Activated T-cell treated with anti-CD3 and anti-CD28 coated beads for 24 hours (primary cell): ENCODE data around the gene KLK5.
"Not testable (repeated sequence)": the region's sequence is repeated elsewhere in the genome, so short reads cannot be mapped to it uniquely, and the experiment has no call there.

Experiments used
- DNase-seq: peaks from one replicate; pipeline ENCODE4 v3.0.0-alpha.2; 2020; ENCODE audit warnings: low read depth

KLK5 gene

DNA sequence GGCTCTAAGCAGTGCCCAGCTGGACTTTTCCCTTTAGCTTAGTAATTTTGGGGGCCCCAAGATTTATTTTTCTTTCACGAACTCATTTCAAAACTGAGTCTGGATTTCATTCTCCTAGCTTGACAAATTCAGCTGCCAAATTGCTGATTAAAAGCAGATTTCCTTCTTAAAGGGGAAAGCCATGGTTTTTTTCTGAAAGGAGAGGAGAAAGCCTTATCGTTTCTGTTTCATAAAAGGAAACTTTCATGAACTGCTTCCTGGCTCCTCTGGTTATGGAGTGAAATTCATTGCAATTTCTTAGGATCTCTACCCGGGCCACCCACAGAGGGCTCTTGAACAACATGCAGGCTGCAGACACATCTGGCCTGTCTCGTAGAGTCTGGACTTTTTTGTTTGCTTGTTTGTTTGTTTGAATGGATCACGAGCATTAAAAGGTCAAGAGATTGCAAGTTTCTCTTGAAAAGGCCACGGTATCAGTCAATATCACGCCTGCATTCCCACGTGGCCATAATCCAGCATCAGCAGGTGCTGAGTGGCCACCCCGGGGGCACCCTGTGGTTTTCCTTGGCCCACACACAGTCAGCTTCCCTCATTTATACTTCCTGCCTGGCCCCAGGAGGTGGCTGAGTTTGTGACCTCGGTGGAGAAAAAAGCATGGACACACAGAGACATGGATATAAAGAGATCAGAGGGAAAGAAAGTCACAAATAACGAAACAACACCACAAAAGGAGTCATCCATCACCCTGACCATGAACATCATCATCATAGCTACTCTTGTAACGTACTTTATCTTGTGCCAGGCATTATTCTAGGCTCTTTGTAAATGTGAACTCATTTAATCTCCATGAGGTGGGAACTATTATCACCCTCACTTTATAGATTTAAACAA lies 31.2 kb downstream of the KLK5 start:
- no peak for DNase-seq

DNA sequence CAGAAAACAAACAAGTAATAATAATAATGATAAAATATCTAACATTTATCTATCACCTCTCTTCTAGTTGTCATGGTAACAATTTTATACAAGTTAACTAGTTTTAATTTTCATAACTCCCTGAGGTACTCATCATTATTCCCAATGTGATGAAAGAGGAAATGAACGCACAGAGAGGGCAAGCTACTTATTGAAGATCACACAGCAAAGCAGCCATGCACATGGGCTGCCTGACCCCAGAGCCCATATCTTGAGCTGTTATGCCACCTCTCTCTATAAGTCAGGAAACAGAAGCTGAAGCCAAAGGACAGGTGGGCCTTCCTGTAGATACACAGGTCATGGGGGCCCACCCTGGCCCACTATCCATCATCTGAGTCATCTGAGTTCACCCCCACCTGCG lies 36.8 kb downstream of the KLK5 start:
- DNase-seq: no peak

DNA sequence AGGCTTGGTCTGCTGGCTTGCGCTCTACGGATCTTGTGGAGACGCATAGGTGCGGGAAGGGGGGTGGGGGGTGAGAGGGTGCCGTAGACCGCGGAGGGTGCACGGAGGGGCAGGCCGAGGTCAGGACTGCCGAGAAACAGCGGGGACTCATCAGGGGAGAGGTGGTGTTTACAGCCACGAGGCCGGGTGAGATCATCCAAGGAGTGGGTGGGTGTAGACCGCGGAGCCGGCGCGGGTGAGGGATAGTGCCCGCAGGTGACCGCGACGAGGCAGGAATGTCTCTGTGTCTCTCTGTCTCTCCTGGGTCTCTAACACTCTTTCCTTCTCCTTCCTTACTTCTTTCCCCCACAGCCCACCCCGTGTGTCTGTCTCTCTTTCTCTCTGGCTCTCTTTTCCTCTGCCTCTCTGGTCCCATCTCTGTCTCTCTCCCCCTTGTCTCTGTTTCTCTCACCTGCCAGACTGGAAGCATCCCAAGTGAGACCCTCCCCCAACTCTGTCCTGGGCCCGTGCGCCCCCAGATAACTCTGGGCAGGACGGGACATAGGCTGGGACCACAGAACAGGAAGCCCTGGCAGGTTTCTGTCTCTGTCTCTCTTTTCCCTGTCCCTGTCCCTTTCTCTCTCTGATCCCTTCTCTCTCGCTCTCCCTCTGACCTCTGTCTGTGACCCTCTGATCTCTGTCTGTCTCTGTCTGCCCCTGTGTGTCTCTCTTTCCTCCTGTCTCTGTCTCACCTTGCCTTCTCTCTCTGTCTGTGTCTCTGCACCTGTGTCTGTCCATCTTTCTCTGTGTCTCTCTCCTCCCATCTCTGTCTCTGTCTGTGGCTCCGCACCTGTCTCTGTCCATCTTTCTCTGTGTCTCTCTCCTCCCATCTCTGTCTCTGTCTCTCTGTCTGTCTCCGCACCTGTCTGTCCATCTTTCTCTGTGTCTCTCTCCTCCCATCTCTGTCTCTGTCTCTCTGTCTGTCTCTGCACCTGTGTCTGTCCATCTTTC lies 39.8 kb downstream of the KLK5 start:
- DNase-seq: no peak

DNA sequence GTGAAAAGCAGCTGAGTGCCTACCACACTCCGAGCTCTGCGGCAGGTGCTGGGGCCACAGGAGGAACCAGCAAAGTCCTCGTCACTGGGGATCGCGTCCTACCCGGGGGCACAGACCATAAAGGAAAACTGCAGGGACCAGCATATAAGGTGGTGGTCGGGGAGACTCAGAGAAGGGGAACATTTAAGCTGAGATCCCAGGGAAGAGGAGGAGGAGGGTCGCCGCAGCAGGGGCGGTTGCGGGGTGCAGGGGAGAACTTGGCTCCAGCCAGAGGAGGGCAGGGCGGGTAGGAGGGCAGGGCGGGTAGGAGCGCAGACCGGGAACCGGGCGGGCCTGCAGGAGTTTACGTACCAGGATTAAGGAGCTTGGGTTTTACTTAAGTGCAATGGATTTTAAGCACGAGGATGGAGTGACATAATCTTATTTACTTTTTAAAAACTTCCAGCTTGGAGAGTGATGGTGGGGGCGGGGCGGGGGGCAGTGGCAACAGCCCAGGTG lies 40.7 kb downstream of the KLK5 start:
- DNase-seq: no peak

DNA sequence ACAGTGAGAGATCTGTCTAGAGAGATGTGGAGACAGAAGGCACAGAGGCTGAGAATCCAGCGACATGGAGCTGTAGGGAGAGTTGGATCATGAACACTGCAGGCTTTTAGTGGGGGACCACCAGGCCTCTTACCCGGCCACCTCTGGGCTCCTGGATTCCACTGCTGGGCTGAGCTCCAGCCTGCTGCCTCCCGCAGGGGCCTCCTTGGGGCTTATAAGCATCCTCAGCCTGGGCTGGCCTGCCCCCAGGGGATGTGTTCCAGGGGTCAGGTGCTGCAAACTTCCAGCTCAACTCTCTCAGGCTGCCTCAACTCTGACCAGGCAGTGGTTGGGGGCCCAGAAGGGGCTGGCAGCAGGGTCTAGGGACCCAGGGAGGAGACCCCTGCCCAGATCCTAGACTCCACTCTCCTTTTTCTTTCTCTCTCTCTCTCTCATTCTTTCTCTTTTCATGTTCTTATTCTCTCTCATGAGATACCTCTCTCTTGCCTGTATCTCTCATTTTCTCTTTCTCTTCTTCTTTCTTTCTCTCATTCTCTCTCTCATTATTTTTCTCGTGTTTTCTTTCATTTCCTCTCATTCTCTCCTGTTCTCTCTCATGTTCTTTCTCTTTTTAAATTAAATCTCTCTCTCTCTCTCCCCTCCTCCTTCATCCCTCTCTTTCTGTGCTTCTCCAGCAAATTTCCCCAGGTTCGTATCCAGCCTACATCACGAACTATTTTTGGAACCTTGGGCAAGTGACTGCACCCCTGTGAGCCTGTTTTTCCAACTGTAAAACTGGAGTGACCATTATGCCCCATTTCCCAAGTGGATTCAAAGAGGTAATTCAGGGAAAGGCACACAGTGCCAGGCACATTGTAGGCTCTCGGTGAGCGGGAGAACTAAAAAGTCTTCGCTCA lies 41.4 kb downstream of the KLK5 start, which contains the start of gene KLK4:
TSS of gene KLK4 (minus strand) at position 190 of the 896 bp plus-strand sequence. CDS start 657 bp downstream, outside the sequence.
- no peak for DNase-seq

DNA sequence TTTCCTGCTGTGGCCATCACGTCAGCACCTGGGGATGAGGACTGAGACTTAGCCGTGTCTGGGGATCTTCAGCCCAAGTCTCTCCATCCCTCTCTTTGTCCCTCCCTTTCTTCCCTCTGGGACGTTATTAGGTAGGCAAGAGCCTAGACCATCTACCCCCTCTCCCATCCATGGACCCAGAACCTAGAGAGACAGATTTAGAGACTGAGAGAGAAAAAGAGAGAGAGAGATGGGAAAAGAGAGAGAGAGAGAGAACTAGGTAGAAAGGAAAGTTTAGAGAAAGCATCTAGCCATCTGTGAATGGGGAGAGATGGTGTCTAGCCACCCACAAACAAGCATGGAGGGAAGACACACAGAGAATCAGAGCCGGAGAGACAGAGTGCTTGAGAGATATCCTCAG lies 42.1 kb downstream of the KLK5 start:
- no peak for DNase-seq

DNA sequence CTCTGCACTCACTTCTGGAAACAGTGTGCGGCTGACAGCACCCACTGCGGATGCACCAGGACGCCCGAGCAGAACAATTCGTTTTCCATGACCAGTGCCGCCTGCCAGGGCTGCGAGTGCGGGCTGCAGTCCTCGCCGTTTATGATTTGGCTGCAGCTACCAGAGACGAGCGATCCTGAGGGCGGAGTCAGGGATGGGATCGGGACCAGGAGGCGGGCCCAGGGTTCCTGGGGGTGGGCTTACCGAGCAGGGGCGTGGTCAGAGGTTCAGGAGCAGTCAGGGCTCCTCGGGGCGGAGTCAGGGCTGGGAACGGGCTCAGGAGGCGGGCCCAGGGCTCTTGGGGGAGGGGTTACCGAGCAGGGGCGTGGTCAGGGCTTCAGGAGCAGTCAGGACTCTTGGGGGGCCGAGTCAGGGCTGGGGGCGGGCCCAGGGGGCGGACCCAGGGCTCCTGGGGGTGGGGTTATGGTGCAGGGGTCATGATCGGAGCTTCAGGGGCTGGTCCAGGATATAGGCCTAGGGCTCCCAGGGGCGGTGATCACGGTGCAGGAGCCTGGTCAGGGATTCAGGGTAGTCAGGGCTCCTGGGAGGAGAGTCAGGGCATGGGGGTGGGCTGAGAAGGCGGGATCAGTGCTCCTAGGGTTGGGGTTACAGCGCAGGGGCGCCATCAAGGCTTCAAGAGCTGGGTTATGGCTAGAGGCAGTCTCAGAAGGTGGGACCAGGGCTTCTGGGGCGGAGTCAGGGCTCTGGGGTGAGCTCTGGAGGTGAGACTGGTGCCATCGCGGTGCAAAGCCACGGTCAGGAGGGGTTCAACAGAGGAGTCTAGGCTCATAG lies 43.4 kb downstream of the KLK5 start:
- DNase-seq: peak; percentile 19

DNA sequence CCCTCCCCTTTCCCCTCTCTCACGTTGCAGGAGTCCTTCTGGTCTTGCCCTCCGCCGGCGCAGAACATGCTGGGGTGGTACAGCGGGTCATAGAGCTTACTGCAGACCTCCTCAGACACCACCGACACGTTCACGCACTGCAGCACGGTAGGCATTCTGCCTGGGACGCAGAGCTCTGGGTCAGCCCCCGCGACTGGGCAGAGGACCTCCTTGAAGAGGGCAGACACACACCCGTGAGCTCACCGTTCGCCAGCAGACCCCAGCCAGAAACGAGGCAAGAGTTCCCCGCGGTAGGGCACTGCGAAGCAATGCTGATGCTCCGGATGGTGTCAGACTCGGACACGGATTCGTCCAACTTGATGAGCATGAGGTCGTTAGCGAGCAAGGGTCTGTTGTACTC lies 44.5 kb downstream of the KLK5 start:
- DNase-seq: no peak

DNA sequence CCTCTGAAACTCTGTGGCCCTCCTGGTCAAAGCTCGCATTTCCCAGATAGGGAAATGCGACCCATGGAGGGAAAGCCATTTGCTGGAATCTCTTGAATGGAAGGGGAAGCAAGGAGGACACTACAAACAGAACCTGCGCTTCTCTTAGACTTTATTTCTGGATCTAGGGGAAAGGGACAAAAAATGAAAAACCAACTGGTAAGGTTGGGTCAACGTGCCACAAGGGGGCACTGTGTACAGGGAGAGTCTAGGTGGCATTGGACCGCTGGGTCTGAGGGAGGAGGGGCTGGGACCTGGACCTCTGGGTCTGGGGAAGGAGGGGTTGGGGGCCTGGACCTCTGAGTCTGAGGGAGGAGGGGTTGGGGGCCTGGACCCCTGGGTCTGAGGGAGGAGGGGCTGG lies 46.6 kb downstream of the KLK5 start:
- no peak for DNase-seq

DNA sequence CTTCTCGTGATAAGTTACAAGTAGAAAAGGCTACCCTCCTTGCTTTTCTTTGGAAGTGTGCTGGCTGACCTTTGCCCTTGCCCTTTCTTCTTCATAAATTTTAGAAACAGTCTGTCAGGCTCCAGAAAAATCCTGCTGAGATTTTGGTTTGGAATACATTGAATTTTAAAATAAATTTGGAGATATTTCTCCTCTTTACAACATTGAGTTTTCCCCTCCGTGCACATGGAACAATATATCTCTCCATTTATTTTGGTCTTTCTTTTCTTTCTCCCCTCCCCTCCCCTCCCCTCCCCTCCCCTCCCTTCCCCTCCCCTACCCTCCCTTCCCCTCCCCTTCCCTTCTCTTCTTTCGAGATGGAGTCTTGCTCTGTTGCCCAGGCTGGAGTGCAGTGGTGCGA lies 50.2 kb downstream of the KLK5 start:
- no peak for DNase-seq

DNA sequence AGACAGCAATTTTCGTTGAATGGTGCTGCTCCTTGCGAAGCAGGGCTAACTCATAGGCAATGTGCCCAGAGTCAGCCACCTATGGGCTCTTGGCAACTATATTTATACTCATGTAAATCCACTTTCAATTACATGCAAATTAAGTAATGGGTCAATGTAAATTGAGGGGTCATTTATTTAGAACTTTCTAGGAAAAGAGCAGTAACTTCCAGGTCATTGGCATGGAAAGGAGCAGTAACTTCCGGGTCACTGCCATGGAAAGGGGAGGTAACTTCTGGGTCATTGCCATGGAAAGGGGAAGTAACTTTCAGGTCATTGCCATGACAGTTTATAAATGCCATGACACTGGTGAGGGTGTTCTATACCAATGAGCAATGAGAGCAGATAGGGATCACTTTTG lies 53.3 kb downstream of the KLK5 start:
- DNase-seq: no peak

DNA sequence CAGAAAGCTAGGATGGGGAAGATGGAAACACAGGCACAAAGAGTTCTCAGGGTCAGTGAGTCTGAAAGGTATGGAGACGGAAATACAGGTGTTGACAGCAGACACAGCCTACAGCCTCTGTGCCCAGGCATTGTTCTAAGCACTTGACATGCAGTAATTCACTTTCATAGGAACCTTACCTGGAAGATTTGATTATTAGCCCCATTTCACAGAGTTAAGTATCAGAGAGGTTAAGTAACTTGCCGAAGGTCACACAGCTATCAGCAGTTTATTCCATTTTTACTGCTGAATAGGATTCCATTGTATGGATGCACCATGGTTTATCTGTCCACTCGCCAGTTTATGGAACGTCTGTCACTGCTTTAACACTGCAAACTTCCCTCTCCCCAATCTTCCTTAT lies 54.8 kb downstream of the KLK5 start:
- no peak for DNase-seq

DNA sequence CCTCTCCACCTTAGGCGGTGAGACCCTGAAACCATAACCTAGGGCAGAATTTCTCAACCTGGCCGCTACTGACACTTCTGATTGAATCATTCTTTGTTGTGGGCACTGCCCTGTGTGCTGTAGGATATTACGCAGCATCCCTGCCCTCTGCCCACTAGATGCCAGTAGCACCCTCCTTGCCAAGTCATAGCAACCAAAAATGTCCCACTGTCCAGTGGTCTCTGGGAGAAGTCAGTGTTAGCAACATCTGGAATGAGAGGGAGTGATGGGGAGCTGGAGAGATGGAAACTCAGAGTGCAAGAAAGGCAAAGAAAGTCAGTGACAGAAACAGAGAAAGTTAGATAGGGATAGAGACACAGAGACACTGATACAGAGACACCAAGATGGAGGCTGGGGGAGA lies 55.2 kb downstream of the KLK5 start:
- DNase-seq: no peak

DNA sequence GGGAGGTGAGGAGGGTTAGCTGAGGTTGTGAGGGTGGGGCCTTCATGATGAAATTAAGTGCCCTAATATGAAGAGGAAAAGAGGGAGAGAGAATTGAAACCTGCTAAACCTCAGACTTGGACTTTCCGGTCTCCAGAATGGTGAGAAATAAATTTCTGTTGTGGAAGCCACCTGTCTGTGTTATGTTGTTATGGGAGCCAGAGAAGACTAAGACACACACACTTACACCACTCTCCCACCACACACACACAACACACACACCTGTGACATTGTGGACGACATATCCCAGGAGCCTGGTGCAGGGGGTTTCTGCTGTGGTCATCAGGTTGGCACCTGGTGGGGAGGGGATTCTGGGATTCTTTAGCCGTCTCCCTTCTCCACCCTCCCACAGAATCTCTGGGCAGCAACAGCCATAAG lies 55.6 kb downstream of the KLK5 start:
- no peak for DNase-seq

DNA sequence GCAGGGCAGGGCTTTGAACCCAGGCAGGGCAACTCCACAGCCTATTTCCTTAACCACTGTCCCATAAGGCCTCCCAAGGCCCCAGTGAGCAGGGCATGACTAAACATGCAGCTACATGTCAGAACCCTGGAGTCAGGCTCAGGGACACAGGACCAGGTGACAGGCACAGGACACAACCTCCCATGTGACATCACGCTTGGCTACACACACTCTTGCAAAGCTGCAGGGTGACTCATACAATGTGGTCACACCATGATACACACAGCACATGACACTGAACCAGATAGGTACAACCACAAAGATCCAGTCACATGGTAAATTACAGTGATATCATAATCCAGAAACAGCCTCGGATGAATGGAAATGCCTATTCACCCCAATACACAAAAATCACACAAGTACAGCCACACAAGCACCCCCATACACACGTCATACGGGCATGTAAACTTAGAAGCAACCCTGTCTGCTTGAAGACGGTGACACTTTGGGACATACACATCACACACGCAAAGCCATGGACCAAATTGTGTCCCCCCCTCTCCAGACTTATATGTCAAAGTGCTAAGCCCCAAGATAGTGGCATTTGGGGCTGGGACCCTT lies 56.1 kb downstream of the KLK5 start:
- no peak for DNase-seq

DNA sequence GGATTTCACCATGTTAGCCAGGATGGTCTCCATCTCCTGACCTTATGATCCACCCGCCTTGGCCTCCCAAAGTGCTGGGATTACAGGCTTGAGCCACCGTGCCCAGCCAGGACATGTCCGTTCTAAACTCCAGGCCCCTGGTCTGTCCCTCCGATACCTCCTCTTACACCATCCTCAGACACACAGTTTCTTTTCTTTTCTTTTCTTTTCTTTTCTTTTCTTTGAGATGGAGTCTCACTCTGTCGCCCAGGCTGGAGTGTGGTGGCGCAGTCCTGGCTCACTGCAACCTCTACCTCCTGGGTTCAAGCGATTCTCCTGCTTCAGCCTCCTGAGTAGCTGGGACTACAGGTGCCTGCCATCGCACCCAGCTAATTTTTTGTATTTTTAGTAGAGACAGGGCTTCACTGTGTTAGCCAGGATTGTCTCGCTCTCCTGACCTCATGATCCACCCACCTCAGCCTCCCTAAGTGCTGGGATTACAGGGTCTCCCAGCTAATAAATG lies 56.7 kb downstream of the KLK5 start:
- not testable (repeated sequence) for DNase-seq

DNA sequence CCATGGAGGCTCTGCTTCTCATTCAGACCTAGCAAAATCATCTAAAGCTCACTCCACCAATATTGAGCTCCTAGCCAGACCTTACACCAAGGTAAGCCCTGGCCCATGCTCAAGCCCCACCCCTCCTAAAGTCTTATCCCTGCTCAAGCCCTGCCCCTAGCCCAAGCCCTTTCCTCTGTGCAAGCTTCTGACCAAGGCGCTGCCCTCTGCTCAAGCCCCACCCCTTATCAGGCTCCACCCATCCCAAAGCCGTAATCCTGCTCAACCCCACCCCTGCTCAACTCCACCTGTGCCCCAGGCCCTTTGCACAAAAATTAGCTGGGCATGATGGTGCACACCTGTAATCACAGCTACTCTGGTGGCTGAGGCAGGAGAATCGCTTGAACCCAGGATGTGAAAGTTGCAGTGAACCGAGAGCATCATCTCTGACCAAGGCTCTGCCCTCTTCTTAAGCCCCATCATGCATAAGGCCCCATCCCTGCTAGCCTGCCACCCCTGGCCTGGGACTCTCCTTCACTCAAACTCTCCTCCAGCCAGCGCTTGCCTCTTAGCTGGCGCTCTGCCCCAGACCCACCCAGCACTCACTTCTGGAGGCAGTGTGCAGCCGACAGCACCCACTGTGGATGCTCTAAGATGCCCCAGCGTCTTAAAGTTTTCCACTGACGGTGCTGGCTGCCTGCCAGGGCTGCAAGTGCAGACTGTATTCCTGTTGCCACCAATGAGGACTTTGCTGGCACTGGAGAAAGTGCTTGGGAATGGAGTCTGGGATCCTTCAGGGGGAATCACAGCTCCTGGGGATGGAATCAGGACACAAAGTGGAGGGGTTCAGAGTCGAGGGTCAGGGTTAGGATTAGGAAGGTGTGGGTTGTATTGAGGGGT lies 58.1 kb downstream of the KLK5 start:
- no peak for DNase-seq
